CD4-positive, alpha-beta T cell treated with Interleukin-4 for 1 hour (primary cell): ENCODE results near the gene CSGALNACT2.

Source experiments
- DNase-seq, 2 donors: peaks; one replicate each; pipeline ENCODE4 v3.0.0-alpha.2; 2020 to 2022

Gene CSGALNACT2

GRCh38 chr10:43230909-43231522 lies 92.8 kb downstream of the CSGALNACT2 start:
- peak in 1 of 2 donors; percentile 10 for DNase-seq

- peak; percentile 36 to 52 for DNase-seq
These were observed 93.4 kb downstream of the CSGALNACT2 start for GRCh38 chr10:43231523-43232078.

- DNase-seq: peak in 1 of 2 donors; percentile 7
These were observed 95.6 kb downstream of the CSGALNACT2 start for GRCh38 chr10:43233601-43234430.

GRCh38 chr10:43234471-43235041 lies 96.3 kb downstream of the CSGALNACT2 start:
- DNase-seq: peak in 1 of 2 donors; percentile 7
